Neural progenitor cell (in vitro differentiated cells): ENCODE measurements around the gene TAP1.

Source experiments
- EZH2phosphoT487 ChIP-seq: fragments of 200-600 bp; sonication (generic); IDR thresholded peaks from 2 replicates; pipeline ENCODE4 v1.6.1; 2017; ENCODE audit warnings: antibody characterized with exemption
- TF ChIP-seq, protein P1 (sequence below): fragments of 200-600 bp; sonication (generic); IDR thresholded peaks from 2 replicates; pipeline ENCODE4 v1.5.1; 2017; ENCODE audit warnings: antibody characterized with exemption, mild to moderate bottlenecking

DNA sequence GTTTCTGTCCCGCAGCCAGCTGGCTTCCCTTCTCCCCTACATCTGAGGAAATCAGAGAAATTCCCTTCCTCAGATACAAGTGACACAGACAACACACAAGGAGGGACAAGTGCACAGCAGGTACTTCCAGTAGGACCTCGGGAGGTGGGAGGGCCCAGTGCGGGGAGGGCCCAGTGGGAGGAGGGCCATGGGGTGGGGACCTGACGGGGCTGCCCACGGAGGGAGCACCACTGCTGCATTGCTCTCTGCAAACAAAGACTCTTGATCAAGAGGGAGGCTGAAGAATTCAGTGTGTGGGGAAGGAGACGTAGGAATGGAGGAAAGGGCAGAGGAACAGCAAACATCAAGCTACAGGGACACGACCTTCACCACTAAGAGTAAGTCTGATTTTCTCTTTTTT, 24.0 kb downstream of the TAP1 start:
- TF ChIP-seq, protein P1, sequence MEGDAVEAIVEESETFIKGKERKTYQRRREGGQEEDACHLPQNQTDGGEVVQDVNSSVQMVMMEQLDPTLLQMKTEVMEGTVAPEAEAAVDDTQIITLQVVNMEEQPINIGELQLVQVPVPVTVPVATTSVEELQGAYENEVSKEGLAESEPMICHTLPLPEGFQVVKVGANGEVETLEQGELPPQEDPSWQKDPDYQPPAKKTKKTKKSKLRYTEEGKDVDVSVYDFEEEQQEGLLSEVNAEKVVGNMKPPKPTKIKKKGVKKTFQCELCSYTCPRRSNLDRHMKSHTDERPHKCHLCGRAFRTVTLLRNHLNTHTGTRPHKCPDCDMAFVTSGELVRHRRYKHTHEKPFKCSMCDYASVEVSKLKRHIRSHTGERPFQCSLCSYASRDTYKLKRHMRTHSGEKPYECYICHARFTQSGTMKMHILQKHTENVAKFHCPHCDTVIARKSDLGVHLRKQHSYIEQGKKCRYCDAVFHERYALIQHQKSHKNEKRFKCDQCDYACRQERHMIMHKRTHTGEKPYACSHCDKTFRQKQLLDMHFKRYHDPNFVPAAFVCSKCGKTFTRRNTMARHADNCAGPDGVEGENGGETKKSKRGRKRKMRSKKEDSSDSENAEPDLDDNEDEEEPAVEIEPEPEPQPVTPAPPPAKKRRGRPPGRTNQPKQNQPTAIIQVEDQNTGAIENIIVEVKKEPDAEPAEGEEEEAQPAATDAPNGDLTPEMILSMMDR = no peak
- no peak for TF ChIP-seq EZH2phosphoT487
